ENCODE data around the gene RGP1.

DNA sequence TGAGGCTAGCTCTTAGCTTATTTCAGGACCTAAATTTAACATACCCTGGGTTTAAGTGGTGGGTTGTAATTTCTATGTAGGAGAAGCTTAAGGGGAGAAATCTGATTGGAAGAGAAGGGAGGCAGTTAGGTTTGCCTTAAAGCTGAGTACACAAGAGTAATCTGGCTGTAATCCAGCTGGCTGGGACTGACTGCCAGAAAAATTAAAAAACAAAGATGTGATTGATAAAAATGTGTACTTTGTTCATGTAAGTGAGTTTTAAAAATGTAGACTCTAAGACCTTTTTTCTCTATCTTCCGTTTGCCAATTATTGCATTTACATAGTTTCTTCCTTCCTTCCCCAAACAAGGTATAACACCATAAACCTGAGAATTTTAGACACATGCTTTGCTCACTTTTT is 22.4 kb downstream of the RGP1 start:
- TF ChIP-seq, protein P1, sequence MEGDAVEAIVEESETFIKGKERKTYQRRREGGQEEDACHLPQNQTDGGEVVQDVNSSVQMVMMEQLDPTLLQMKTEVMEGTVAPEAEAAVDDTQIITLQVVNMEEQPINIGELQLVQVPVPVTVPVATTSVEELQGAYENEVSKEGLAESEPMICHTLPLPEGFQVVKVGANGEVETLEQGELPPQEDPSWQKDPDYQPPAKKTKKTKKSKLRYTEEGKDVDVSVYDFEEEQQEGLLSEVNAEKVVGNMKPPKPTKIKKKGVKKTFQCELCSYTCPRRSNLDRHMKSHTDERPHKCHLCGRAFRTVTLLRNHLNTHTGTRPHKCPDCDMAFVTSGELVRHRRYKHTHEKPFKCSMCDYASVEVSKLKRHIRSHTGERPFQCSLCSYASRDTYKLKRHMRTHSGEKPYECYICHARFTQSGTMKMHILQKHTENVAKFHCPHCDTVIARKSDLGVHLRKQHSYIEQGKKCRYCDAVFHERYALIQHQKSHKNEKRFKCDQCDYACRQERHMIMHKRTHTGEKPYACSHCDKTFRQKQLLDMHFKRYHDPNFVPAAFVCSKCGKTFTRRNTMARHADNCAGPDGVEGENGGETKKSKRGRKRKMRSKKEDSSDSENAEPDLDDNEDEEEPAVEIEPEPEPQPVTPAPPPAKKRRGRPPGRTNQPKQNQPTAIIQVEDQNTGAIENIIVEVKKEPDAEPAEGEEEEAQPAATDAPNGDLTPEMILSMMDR (IDR thresholded peaks at IDR 0.05) = no peak
- no peak for TF ChIP-seq EP300 (IDR thresholded peaks at IDR 0.05)
